NCI-H345 (cell line): ENCODE results near the gene SLC45A3.
A peak's percentile ranks its signal among the peaks of the same experiment; 100 is the strongest.

ENCODE experiments used
- DNase-seq: peaks from one replicate; lab custom pipeline; 2025; lab: John Stamatoyannopoulos, UW

SLC45A3 gene

DNA sequence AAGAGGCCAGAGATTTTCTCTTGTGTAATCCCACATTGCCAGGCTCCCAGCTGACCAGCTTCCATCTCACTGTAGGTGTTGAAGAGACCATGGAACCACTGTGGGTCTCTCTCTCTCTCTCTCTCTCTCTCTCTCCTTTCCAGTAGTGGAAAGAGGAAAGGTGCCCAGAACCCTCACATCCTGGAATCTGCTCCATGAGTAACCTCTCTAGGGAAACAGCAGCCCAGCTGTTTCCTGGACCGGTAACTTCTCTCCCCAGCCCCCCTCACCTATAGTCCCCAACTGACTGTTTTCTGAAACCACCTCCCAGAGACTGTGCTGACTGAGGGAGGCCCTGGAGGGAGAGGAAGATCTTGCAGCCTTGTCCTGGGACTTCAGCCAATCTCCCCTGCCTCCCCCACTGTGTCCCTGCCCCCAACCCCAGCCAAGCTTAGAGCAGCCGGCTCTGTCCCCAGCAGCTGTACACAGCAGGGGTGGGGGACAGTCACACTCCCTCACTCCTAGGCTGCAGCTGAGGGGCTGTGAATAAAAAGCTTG, 20.6 kb upstream of the SLC45A3 start:
- peak; percentile 28 for DNase-seq

GRCh38 chr1:205699416-205699815, 19.1 kb upstream of the SLC45A3 start:
- no peak for DNase-seq

DNA sequence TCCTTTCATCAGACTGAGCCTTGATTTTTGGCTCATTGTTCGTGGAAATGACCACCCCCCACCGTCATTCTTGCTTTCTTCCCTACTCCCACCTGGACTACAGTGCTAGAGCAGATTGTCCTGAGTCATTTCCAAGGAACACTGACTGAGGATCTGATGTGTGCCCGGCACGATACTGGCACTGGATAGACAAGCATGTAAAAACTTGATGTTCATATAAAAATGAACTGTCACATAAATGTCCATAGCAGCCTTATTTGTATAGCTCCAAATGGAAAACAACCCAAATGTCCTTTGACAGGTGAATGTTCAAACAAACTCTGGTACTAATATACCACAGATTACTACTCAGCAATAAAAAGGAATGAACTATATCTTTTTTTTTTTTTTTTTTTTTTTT, 18.6 kb upstream of the SLC45A3 start:
- no peak for DNase-seq

- no peak for DNase-seq
Measured at GRCh38 chr1:205693421-205693991, 13.2 kb upstream of the SLC45A3 start.

DNA sequence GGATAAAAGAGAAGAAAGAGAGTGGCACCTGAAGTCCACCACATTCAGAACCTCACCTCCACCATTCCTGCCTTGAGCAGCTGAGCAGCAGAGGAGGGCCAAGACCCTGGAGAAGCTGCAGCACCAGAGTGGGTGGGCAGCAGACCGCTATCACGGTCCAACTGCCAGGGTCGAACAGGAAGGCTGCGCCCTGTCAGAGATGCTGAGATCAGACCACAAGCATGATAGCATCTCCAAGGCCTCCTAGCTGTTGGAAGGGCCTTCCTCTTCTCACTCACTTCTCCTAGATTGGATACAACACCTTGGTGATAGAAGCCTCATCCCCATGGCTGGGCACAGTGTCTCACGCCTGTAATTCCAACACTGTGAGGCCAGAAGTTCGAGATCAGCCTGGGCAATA, 12.1 kb upstream of the SLC45A3 start:
- no peak for DNase-seq

- DNase-seq, result no peak
Measured at GRCh38 chr1:205690122-205690756, 9.9 kb upstream of the SLC45A3 start.

DNA sequence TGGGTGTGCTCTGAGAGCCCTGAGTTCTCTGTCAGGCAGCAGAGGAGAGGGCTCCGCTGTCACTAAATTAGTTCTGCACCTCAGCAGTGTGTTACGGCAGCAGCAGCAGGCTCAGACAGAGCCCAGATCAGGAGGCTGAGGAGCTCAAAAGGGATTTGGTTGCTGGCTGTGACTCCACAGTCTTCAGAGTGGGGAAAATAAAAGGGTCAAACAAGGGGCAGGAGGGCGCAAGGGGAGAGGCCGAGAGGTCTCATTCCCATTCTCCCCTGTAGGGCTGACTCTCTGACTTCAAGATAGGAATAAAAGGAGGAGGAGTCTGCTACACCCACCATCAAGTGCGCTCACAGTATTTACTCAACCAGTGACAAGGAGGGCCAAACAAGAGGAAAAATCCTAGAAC, 9.2 kb upstream of the SLC45A3 start:
- no peak for DNase-seq

GRCh38 chr1:205688171-205689080, 8.1 kb upstream of the SLC45A3 start:
- no peak for DNase-seq

- no peak for DNase-seq
Measured at GRCh38 chr1:205687242-205687641, 6.9 kb upstream of the SLC45A3 start.

DNA sequence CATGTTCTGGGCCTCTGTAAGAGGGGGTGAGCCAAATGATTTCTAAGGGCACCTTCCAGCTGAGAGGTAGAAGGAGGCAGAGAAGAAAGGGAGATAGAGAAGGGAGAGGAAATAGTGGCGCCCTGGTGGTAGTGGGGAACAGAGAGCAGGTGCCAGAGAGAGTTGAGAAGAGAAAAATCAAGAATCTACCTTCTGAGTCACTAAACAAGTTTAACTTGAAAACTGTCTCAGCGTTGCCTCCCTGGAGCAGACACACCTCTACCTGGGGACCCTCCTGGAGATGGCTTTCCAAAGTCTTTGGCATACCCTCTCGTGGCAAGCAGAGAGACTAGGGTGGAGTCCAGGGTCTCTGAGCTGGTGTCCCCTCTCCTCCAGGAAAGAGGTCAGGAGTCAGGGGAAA, 1.1 kb upstream of the SLC45A3 start:
- DNase-seq, result no peak

GRCh38 chr1:205678286-205679111, 1.8 kb downstream of the SLC45A3 start:
- no peak for DNase-seq

- DNase-seq, result no peak
Measured at GRCh38 chr1:205677167-205677566, 3.1 kb downstream of the SLC45A3 start.

DNA sequence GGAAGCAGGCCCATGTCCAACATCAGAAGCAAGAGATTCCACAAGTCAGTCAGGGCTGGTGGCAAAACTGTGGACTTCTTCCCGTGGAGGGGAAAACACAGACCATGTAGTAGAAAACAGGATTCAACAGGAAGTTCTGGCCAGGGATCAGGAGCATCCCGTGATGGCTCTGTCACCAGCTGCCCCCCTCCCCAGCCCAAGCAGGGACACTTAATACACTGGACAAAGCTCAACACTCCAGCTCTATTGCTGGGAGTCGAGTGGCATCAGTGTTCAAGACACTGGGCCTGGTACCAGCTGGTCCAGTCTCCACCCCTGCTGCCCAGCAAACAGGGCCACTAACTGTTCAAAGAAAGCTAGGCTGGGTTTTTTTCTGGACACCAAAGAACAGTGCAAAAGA, 3.7 kb downstream of the SLC45A3 start:
- no peak for DNase-seq

DNA sequence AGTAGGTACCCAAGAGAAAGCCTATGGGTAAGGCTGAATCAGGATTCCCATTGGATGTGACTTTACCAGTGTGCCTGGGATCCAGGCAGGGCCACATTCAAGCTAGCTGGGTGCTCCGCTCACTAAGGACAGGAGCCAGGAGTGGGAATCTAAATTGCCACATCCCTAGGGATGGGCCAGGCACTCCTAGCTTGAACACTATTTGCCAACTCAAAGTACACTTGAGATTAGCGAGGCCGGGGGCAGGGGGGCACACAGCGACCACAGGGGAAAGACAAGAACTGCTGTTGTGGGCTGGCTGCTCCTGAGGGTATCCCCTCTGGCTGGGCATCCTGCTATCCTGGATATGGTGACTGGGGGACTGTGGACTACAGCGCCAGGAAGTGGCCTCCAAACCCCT, 4.3 kb downstream of the SLC45A3 start:
- no peak for DNase-seq

DNA sequence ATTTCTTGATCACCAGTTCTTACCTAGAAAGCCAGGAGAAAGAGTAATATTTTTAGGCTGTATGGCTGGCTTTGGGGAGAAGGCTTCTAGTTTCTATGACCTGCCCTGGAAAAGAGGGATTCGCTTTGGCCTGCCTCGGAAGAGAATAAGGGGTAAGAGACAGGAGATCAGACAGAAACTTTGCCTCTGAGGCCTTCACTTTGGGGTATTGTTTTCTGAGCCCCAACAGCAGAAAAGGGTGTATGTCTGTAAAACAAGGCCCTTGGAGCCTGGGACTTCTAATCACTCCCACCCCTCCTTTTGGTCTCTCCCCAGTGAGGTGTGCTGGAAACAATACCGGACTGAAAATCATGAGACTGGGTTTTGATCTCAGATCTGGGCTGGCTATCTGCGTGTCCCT, 5.1 kb downstream of the SLC45A3 start:
- DNase-seq, result no peak

- DNase-seq, result no peak
Measured at GRCh38 chr1:205672970-205673369, 7.3 kb downstream of the SLC45A3 start.

DNA sequence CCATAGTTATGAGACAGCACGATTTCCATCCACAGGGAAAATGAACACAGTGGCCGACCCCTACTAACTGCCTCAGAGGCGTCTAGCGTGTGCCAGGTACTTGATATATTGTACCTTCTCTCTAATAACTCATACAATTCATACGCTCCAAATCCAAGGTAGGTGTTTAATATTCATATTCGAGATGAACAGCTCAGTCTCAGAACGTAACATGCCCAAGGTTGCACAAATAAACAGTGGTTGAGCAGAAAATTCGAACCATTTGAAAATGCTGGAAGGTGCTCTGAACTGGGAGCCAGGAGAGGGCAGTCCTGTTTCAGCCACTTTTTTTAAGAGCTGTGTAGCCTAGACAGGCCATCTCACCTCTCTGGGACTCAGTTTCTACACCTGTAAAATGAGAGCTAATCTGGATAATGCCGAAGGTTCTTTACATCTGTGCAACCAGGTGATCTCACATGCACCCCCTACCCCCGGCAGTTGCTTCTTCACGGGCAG, 7.9 kb downstream of the SLC45A3 start:
- DNase-seq, result no peak

GRCh38 chr1:205670611-205671430, 9.5 kb downstream of the SLC45A3 start:
- no peak for DNase-seq

GRCh38 chr1:205670150-205670446, 10.2 kb downstream of the SLC45A3 start:
- no peak for DNase-seq

DNA sequence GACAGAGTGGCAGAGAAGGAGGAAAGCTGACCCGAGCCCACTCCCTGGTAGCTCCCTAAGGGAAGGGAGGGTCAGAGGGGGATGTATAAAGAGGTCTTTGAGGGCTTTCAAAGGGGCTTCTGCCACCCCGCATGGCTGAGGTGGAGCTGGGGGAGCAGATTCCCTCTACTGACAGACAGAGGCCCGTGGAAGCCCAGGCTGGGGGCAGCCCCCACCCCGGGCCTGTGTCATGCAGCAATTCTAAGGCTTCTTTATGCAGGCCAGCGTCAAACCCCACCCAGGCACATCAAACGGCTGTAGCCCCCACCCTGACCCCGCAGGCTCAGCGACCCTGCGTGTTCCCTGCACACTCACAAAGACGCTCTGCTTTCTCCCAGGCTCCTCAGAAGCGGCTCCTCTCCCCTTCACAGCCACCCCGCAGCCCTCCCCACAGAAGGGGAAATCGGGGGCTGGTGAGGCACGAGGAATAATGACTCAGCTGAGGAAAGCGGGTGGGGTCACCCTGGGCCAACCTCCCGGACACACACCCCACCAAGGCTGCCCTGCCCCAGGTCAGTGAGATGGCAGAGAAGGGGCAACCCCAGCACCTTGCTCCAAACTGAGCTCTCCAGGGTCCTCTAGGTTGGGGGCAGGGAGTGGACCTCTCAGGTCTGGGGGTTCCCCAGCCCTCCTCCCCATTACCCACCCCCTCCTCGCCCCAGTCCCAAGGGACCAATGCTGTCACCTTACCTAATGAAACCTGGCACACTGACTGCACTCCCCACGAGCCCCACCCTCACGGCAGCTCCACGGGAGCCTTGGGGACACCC, 10.8 kb downstream of the SLC45A3 start:
- DNase-seq, result no peak
